Pons (tissue), 1 donor: ENCODE data around the gene ARRDC5.
"Not testable (repeated sequence)": the region's sequence is repeated elsewhere in the genome, so short reads cannot be mapped to it uniquely, and the experiment has no call there.

Source experiments
- DNase-seq: peaks from one replicate; pipeline ENCODE4 v3.0.0-alpha.2; 2016; ENCODE audit warnings: low spot score

Gene ARRDC5

GRCh38 chr19:4902796-4903195 is at the start of gene ARRDC5:
Gene ARRDC5, minus strand, starts transcription at chr19:4902896. Its CDS starts 71 bp downstream, at chr19:4902825.
- no peak for DNase-seq

DNA sequence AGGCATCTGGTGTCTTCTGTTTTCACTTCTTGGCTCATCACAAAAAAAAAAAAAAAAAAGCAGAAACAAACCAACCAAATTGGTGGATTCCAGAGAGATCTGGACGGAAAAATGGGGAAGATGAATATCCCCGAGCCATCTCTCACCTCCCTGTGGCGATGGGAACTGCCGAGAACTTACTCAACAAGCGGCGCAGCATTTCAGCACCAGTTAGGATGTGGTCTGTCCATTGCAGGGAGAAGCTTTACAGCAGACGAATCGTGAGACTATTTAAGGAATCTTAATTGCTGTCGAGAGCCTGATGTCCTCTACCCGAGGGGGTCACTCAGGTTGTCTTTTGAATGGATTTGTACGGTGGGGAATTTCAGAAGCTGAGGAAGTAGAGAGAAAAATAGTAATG is 49.0 kb upstream of the ARRDC5 start:
- DNase-seq, result no peak

DNA sequence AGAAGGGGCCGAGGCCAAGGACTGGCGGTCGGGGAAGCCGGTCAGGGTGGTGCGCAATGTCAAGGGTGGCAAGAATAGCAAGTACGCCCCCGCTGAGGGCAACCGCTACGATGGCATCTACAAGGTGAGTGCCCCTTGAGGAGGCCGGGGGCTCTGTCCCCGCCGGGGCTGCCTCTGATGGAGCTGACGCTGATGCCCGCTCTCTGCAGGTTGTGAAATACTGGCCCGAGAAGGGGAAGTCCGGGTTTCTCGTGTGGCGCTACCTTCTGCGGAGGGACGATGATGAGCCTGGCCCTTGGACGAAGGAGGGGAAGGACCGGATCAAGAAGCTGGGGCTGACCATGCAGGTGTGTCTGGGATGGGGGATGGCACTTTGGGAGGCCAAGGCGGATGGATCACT is 48.0 kb upstream of the ARRDC5 start:
- not testable (repeated sequence) for DNase-seq

GRCh38 chr19:4941638-4942169 is 39.0 kb upstream of the ARRDC5 start:
- not testable (repeated sequence) for DNase-seq

DNA sequence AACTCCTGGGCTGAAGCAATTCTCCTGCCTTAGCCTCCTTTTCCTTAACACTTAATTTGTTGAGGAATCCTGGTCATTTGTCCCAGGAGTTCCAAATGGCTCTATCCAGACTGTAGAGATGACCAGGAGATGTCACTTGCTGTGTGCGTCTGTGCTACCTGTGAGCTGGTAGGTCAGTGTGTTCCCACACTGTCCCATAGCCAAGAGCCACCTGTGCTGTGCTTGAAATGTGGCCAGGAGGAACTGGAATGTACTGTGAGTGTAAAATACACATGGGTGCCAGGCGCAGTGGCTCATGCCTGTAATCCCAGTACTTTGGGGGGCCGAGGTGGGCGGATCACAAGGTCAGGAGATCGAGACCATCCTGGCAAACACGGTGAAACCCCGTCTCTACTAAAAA is 36.8 kb upstream of the ARRDC5 start:
- DNase-seq, result no peak

DNA sequence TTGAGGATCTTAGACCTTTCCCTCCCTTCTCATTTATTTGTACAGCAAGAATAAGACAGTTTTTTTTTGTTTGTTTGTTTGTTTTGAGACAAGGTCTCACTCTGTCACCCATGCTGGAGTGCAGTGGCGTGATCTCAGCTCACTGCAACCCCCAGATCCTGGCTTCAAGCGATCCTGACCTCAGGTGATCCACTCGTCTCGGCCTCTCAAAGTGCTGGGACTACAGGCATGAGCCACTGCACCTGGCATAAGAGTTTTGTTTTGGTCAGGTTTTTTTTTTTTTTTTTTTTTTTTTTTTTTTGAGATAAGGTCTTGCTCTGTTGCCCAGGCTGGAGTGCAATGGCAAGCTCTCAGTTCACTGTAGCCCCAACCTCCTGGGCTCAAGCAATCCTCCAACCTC is 35.8 kb upstream of the ARRDC5 start:
- DNase-seq, result not testable (repeated sequence)

DNA sequence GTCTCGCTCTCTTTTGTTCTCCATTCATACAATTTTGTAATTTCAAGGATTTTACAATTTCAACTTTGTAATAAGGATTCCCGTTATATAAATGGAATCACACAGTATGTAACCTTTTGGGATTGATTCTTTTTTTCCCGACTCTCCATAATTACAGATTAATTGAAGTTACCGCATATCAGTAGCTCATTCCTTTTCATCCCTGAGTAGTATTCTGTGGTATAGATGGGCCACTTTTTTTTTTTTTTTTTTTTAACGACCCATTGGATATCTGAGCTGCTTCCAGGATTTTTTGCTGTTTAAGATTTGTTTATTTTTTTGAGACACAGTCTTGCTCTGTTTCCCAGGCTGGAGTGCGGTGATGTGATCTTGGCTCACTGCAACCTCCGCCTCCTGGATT is 34.4 kb upstream of the ARRDC5 start:
- no peak for DNase-seq

GRCh38 chr19:4935444-4935843 is 32.7 kb upstream of the ARRDC5 start:
- DNase-seq, result no peak

DNA sequence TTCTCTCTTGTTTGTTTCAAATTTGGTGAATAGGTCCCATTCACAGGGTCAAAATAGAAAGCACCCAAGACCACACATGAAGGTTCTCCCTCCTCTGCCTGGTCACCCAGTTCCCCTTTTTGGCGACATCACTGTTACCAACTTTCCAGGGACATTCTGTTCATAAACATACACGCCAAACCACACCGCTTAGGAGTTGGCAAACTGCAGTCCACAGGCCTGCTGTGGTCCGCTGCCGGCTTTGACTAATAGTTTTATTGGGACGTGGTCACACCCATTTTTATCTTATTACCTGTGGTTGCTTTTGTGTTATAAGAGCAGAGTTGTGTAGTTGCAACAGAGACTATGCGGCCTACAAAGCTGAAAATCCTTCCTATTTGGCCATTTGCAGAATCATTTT is 30.8 kb upstream of the ARRDC5 start:
- DNase-seq, result peak; percentile 17

GRCh38 chr19:4932711-4933110 is 30.0 kb upstream of the ARRDC5 start:
- DNase-seq, result no peak

GRCh38 chr19:4930664-4931063 is 28.0 kb upstream of the ARRDC5 start:
- DNase-seq, result no peak

DNA sequence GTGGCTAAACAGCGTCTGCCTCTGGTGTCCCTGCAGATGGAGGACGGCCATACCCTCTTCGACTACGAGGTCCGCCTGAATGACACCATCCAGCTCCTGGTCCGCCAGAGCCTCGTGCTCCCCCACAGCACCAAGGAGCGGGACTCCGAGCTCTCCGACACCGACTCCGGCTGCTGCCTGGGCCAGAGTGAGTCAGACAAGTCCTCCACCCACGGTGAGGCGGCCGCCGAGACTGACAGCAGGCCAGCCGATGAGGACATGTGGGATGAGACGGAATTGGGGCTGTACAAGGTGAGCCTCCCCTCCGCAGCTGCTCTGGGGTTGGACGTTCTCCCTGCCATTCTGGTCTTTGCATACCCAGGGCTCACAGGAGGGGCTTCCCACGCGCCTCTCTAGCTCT is 26.5 kb upstream of the ARRDC5 start:
- no peak for DNase-seq

- no peak for DNase-seq
Observed at GRCh38 chr19:4923276-4923747, 20.6 kb upstream of the ARRDC5 start.

- peak; percentile 22 for DNase-seq
Observed at GRCh38 chr19:4922530-4923275, 20.0 kb upstream of the ARRDC5 start.

GRCh38 chr19:4916292-4917082 is 13.8 kb upstream of the ARRDC5 start:
- DNase-seq, result no peak

- no peak for DNase-seq
Observed at GRCh38 chr19:4914736-4915501, 12.2 kb upstream of the ARRDC5 start.

DNA sequence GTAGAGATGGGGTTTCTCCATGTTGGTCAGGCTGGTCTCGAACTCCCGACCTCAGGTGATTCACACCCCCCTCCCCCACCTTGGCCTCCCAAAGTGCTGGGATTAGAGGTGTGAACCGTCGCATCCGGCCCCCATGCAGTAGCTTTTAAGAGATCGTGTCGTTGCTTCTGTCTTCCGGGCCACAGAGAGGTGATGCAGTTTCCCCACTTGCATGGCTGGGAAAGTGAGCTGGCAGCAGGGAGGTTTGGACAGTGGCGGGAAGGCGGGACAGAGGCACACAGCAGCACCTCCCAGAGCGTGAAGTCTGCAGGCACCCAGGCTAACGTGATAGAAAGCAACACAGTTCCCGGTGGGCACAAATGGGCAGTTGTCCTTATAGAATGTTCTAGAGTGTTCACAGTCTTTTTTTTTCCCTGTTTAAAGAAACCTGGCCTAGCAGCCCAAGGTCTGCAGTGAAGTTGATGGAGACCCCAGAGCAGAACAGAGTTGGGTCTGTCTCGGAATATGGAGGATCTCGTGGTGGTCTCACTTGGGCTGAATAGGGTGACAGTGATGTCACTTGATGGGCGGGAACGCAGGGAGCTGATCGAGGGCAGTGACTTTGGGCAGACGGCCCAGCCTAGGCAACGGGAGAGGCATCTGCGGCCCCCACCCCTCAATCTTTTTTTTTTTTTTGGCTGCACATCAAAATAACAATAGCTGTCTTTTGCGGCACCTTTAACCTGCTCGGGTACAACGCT is 11.5 kb upstream of the ARRDC5 start:
- DNase-seq, result no peak

- DNase-seq, result peak; percentile 77
Observed at GRCh38 chr19:4911786-4912672, 9.3 kb upstream of the ARRDC5 start.

DNA sequence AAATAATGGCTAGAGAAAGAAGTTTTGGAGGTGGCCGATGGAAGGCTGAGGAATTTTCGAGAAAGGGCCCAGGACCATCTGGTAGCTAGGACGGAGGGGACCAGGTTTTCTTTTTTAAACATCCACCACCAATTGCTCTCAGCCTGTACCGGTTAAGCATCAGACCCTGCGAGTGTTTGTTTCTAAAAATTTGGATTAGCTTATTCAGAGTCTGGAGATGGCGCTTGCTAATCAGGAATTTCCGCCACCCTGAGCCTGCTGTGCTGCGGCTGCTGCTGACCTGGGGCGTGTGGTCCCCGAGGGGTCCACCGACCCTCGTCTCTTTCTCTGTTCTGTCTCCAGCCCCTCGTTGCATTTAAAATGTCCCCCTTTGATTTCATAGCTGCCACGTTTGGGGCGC is 8.6 kb upstream of the ARRDC5 start:
- no peak for DNase-seq

DNA sequence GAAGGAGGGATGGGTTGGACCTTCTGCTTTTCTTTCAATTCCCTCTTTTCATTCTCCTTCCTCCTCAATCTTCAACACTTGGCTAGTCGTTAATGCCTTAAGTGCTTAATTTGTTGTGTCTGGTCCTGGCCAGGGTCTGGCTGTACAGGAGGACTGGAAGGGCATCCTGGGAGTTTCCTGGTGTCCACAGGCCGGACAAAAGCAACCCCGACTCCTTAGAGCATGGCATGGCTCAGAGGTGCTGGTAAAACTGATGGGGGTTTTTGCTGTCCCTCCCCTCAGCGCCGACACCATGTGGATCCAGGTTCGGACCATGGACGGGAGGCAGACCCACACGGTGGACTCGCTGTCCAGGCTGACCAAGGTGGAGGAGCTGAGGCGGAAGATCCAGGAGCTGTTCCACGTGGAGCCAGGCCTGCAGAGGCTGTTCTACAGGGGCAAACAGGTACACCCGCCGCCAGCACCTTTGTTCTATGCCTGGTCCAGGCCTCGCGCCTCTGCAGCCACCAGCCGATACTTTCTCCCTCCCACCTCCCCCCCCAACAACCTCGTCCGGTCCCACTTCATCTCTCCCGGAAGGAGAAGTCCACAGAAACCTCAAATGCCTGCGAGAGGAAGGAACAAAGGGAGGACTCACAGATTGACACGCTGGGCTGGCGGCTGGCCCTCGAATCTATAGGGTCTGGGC is 8.0 kb upstream of the ARRDC5 start:
- DNase-seq, result peak; percentile 65
